Pancreas (tissue), 10 donors: Measurements from ENCODE around the gene TWNK. TPM values are rescaled to one million over a fixed set of nuclear protein-coding genes. Genes with fewer than 3 reads are reported as not detected.
A peak's percentile ranks its signal among the peaks of the same experiment; 100 is the strongest.

Source experiments
- ATAC-seq, 4 donors: fragments of 200-7000 bp; cut with Tn5 transposase; one replicate each; pipeline versions ENCODE4 v1.8.0 to v1.9.1; 2020; ENCODE audit warnings: mild to moderate bottlenecking in 4 of 4, moderate library complexity in 4 of 4
- DNase-seq, 6 donors: peaks; one replicate each; pipeline ENCODE4 v3.0.0-alpha.2; 2020
- FAIRE-seq: peaks from 2 replicates; lab custom pipeline; 2012; peaks lifted over from hg19 to GRCh38; lab: Jason Lieb, UNC
- H3K27ac ChIP-seq, 4 donors: fragments of 200-600 bp; sonication (generic); 1 replicate in 3 of 4; 2 replicates in 1 of 4; pipeline versions ENCODE4 v1.5.0 to v1.8.0; 2020
- H3K27me3 ChIP-seq, 4 donors: fragments of 200-600 bp; one replicate each; pipeline ENCODE4 v1.8.0; 2021
- H3K36me3 ChIP-seq, 3 donors: fragments of 200-600 bp; sonication (generic) in 1 of 3; one replicate each; pipeline versions ENCODE4 v1.5.0 to v1.8.0; 2020 to 2021
- H3K4me1 ChIP-seq, 3 donors: fragments of 200-600 bp; one replicate each; pipeline ENCODE4 v1.8.0; 2021
- H3K4me3 ChIP-seq, 4 donors: fragments of 200-600 bp; sonication (generic) in 2 of 4; one replicate each; pipeline versions ENCODE4 v1.5.0 to v1.8.0; 2020 to 2021
- H3K9me3 ChIP-seq, 4 donors: fragments of 200-600 bp; one replicate each; pipeline ENCODE4 v1.8.0; 2021
- WGBS, 2 donors: extraction: QIAGEN DNeasy Blood & Tissue Kit; methylation state at CpG; one replicate each; pipeline ENCODE4 v1.1.7; 2013; 5-methylcytosine and 5-hydroxymethylcytosine counted together
- intact Hi-C, 3 donors: fragments of 100-400 bp; cut with DNase I; formaldehyde crosslinking; loops; one replicate each; pipeline versions ENCODE4 v1.11.1 to v1.14.2; 2022
- polyA plus RNA-seq, 2 donors: library from polyadenylated mRNA; stranded (reverse); fragments of 200-250 nt; gene quantifications; one replicate each; pipeline ENCODE4 v1.2.3, GENCODE V29; 2013
- total RNA-seq, 6 donors: library from RNA; stranded (reverse); fragmentation: NEBNext Ultra II Directional in 4 of 6; extraction: Animal tissue kit (Norgen Biotek cat#: 25700) in 4 of 6; gene quantifications; one replicate each; pipeline versions ENCODE4 v1.2.1 to v1.2.4, GENCODE V29; 2021 to 2023
- TF ChIP-seq, protein P1 (sequence below), 4 donors: fragments of 200-600 bp; sonication (generic) in 3 of 4; IDR thresholded peaks; one replicate each; pipeline versions ENCODE4 v1.5.0 to v1.8.0; 2021; ENCODE audit warnings: antibody characterized with exemption in 4 of 4
- donor health status: healthy with polysubstance abuse.
- donor health status: DM: no; HTN: no; CAD: no; lungs with moderate emphysema.
- donor health status: DM: no; HTN: no; CAD: no.
- donor health status: control.
- donor health status: control.
- donor health status: Bipolar disorder and iron deficiency.
- donor health status: DM: yes; HTN: yes; CAD: no.
- donor health status: DM: no; HTN: no; CAD: no.
- donor health status: DM: no; HTN: no; CAD: no.
- donor health status: DM: yes; HTN: yes; CAD: no.

TWNK gene
- total RNA-seq (1 to 10 TPM; 1.7 to 5.4 (median 3.8) TPM), polyA plus RNA-seq (1 to 10 TPM; 3.1 to 3.2 TPM)

DNA sequence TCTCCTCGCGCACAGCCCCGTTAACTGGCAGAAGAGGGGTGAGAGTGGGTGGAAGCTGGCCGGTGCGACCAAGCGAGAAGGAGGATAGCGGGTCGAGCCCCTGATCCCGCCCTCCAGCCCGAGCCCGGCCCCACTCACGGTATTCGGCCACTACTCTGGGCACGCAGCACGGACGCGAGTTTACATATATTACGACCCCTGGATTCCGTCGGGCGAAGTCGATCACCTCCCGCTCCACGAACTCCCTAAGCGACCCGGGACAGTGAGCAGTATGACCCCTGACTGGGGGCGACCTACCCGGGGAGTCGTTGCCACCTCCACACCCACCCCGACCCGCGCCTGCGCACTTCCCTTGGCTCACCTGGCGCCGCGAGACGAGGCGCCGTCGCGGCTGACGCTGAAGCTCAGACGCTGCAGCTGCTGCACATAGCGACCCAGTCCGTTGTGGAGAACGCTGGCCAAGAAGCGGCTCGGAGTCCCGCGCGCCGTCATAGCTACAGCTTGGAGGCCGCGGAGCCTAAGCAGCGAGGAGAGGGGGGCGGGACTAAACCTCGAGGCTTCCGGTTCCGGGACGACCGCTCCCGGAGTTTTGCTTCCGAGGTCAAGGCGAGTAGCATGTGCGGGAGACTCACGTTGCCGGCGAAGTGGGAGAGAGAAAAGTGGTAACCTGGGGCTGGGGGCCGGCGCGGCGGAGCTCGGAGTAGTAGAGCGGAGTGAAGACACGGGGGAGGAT lies at the start of gene TWNK, which contains the start of gene MRPL43:
TWNK (plus strand) TSS at position 592 of the 733 bp plus-strand sequence. CDS start 668 bp downstream, outside the sequence.
MRPL43 (minus strand) TSS at position 546 of the 733 bp plus-strand sequence; CDS start at position 492, 54 bp downstream.
- Histone ChIP-seq H3K4me1 (peaks cover 7 to 27% (median 14%) of the 10 kb centered on the region in 3 donors), H3K9me3 (no peaks in the 10 kb centered on the region), H3K27ac (peak within 1 kb of the TSS; percentile 35 to 72 (median 66)), H3K27me3 (no peaks in the 10 kb centered on the region), H3K36me3 (peaks cover 0 to 3% (median 0%) of the 10 kb centered on the region in 3 donors), H3K4me3 (peak within 1 kb of the TSS; percentile 74 to 96 (median 84))
- FAIRE-seq (no peak), ATAC-seq (peak; percentile 87 to 96 (median 94)), DNase-seq (peak; percentile 76 to 92 (median 86))
- TF ChIP-seq, protein P1, sequence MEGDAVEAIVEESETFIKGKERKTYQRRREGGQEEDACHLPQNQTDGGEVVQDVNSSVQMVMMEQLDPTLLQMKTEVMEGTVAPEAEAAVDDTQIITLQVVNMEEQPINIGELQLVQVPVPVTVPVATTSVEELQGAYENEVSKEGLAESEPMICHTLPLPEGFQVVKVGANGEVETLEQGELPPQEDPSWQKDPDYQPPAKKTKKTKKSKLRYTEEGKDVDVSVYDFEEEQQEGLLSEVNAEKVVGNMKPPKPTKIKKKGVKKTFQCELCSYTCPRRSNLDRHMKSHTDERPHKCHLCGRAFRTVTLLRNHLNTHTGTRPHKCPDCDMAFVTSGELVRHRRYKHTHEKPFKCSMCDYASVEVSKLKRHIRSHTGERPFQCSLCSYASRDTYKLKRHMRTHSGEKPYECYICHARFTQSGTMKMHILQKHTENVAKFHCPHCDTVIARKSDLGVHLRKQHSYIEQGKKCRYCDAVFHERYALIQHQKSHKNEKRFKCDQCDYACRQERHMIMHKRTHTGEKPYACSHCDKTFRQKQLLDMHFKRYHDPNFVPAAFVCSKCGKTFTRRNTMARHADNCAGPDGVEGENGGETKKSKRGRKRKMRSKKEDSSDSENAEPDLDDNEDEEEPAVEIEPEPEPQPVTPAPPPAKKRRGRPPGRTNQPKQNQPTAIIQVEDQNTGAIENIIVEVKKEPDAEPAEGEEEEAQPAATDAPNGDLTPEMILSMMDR (IDR thresholded peaks at IDR 0.05) = no peak
- 1% methylated on average over 72 to 75 of the region's 75 CpGs for WGBS, 2 donors
- intact Hi-C loops = no loop called here

DNA sequence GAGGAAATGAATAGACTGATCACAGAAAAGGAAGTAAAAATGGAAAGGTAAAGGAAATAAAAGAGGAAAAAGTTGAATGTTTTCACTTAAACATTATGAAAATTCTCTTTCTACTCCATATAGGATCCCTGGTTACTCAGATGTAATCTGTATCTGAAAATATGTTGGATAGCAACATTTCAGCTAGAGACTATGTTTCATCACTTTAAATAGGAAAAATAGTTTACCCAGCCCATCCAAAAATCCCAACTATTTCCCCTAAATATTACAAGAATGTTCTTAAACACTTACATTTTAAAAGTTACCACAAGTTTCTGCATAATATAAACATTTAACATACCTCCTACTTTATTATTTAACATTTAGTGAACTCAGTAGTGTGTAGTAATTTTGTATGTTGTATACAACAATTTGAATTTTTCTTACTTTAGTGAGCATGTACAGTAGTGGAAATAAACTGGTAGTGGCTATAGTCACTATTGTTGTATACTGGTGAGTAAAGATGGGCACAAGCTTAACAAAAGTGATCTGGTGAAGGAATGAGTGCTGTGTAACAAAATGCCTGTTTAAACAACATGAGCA lies 47.5 kb upstream of the TWNK start:
- FAIRE-seq (peak; percentile 20), DNase-seq (no peak), ATAC-seq (no peak)
- Histone ChIP-seq H3K9me3 (no peaks in the 10 kb centered on the region), H3K4me3 (no peak overlapping the region), H3K27ac (no peak overlapping the region), H3K4me1 (no peaks in the 10 kb centered on the region), H3K27me3 (no peaks in the 10 kb centered on the region), H3K36me3 (peaks cover 3 to 55% (median 7%) of the 10 kb centered on the region in 3 donors)
- intact Hi-C loops = no loop called here
- TF ChIP-seq, protein P1 (IDR thresholded peaks at IDR 0.05) = no peak

DNA sequence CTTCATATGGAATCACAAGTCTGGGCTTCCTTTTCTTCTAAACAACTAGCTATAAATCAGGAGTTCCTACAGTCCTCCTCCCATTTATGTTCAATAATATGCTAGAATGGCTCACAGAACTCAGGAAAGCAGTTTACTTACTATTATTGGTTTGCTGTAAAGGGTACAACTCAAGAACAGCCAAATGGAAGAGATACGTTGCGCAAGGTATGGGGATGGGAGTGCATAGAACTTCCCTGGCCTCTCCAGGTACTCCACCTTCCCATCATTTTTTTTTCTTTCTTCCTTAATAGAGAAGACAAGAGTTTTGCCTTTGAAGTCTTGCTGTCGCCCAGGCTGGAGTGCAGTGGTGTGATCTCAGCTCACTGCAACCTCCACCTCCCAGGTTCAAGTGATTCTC lies 45.1 kb upstream of the TWNK start:
- H3K4me3 ChIP-seq = no peak overlapping the region
- ATAC-seq (no peak), FAIRE-seq (no peak), DNase-seq (no peak)
- no peaks in the 10 kb centered on the region for H3K27me3 ChIP-seq
- H3K4me1 ChIP-seq = no peaks in the 10 kb centered on the region
- 98 to 100% methylated on average over 3 of the region's 3 CpGs for whole genome bisulfite sequencing, 2 donors
- no peak overlapping the region for H3K27ac ChIP-seq
- intact Hi-C loops = no loop called here
- TF ChIP-seq, protein P1 (IDR thresholded peaks at IDR 0.05) = no peak
- H3K9me3 ChIP-seq = no peaks in the 10 kb centered on the region
- H3K36me3 ChIP-seq = peaks cover 4 to 76% (median 7%) of the 10 kb centered on the region in 3 donors

DNA sequence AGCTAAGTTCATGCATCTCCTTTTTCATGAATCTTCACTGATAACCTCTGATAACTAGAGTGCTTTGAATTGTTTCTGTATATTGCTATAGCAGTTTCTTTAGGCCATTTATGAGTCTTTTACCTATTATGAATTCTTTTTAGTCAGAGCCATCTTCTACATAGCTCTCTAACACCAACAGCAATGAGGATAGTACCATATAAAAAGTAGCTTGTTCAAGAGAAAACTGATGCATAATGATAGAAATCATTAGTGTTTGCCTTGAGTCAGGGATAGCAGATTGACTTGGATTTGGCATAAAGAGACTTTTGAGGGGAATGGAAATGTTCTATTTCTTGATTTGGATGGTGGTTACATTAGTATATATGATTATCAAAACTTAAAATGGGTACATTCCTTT lies 43.8 kb upstream of the TWNK start:
- no peak for FAIRE-seq
- H3K36me3 ChIP-seq = peaks cover 6 to 76% (median 12%) of the 10 kb centered on the region in 3 donors

More for the DNA sequence above, 43.8 kb upstream of the TWNK start:
- no peaks in the 10 kb centered on the region for H3K9me3 ChIP-seq
- H3K4me1 ChIP-seq = no peaks in the 10 kb centered on the region
- ATAC-seq (no peak), DNase-seq (no peak)
- no peak overlapping the region for H3K27ac ChIP-seq
- no peaks in the 10 kb centered on the region for H3K27me3 ChIP-seq
- H3K4me3 ChIP-seq = no peak overlapping the region
- intact Hi-C loops = no loop called here
- TF ChIP-seq, protein P1 (IDR thresholded peaks at IDR 0.05) = no peak
